Measurements from ENCODE around the gene DMWD.

The DMWD gene

DNA sequence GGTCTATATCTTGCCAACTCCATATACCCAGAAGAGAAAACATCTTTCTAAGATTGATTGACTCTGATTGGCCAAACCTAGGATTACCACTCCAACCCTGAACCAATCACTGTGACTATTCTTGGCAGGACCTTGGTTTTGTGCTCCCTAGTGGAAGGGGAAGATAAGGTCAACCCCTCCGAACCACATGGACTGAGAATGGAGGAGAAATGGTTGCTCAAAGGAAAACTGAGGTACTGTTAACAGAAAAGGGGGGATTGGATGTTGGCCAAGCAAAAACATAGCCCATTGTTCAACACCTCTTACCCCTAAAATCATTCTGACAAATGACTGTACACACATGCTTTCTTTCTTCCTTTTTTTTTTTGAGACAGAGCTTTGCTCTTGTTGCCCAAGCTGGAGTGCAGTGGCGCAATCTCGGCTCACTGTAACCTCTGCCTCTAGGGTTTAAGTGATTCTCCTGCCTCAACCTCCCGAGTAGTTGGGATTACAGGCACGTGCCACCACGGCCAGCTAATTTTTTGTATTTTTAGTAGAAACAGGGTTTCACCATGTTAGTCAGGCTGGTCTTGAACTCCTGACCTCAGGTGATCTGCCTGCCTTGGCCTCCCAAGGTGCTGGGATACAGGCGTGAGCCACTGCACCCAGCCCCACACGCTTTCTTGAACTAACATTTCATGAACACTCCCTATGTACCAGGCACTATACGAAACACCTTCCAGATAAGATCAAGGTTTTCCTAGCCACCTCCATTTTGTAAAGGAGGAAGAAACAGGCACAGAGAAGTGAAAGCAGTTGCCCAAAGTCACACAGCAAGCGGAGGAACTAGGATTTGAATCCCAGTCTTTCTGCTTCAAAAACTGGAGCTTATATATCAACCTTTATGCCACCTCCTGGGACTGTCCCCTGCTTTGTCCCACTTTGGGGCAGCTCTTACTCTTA, 52.9 kb downstream of the DMWD start:
- no peak for DNase-seq

- DNase-seq: no peak
Observed at GRCh38 chr19:45733160-45733810, 59.4 kb downstream of the DMWD start, which contains the start of gene MEIOSIN. Gene MEIOSIN, plus strand, starts transcription at chr19:45733439. Its CDS starts 1,938 bp downstream, at chr19:45735377.
